ENCODE measurements around the gene ART1.

Gene ART1

DNA sequence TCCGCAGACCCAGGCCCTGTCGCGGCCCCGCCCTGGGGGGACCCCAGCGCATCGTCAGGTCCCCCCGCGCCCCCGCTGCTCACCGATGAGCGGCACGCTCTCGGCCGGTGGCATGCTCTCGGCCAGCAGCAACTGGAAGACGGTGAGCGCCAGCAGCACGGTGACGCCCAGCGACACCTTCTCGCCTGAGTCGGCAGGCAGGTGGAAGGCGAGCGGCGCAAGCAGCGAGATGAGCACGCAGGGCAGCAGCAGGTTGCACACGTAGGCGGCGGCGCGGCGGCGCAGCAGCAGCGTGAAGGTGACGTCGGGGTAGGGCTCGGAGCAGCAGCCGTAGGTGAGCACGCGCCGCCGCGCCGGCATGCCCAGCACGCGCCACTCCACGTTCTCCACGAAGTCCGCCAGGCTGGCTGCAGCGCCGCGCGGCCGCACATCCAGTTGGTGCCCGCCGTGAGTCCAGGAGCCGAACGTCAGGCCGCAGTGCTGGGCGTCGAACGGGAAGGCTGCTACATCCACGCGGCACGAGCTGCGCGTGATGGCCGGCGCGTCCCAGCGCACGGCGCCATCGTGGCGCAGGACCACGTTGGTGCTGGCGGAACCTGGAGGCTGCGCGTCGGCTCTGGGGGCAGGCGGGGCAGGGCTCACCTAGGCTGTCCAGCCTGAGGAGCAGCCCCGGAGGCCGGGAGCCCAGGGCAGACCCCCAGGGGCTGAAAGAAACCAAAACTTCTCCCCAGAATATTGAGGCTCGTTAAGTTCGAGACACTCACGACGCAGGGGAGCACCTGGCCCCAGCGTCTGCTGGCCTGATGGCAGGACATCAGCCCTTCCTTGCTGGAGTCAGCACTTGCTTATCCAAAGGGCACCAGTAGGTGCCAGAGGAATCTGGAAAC, 22.5 kb downstream of the ART1 start:
- DNase-seq = no peak

DNA sequence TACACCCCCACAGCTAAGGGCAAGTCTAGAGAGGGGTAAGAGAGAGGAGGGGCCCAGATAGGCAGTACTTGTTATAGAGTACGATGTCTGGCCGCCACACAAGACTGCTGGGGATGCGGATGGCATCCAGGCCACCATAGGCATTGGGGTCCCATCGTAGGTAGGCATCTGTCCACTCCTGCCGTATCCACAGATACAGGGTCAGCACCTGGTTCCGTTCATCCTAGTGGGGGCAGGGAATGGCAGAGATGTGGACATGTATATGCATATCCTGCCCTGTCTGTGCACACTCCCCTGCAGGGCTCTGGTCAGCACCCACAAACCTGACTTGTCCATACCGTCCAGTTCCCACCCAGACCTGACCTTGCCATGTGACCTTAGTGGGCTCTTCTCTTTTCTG, 24.2 kb downstream of the ART1 start:
- no peak for DNase-seq

- DNase-seq = no peak
Measured at GRCh38 chr11:3669742-3670183, 24.8 kb downstream of the ART1 start.

GRCh38 chr11:3671334-3672254, 26.7 kb downstream of the ART1 start, which contains the start of gene CHRNA10:
TSS of gene CHRNA10 (minus strand) at chr11:3671384. CDS start at chr11:3671312, 72 bp downstream.
- DNase-seq = no peak

DNA sequence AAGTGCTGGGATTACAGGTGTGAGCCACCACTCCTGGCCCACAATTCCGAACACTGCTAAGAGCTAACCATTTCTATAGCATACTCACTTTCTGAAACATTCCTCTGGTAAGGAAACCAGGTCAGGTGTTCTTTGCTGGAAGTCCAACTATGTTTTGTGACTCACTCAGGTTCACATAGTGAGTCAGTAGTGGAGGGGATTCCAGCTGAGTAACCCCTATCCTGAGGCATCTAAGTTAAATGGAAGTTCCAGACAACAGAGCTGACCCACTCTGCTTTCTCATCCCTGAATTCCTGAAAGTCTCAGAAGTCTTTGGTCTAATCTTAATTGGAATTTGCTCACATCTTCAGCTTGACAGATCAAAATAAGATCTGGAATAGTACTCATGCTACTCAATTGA, 29.3 kb downstream of the ART1 start:
- DNase-seq = no peak

DNA sequence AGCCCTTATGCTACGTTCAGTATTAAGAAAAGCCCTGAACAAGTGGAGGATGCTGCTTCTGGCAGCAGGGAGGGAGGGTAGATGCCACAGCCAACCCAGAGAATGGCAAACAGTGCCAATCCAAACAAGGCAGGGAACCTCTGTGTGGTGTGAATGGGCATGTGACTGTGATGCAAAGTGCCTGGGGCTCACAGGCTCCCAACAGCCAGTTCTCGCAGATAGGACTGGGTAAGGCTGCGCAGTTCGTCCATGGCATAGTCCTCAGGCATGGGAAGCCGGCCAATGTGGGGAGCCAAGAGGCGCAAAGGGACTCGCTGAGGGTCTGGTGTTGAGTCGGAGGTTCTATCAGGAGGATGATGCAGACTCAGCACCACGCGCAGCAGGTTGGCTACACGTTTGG, 31.0 kb downstream of the ART1 start:
- no peak for DNase-seq

DNA sequence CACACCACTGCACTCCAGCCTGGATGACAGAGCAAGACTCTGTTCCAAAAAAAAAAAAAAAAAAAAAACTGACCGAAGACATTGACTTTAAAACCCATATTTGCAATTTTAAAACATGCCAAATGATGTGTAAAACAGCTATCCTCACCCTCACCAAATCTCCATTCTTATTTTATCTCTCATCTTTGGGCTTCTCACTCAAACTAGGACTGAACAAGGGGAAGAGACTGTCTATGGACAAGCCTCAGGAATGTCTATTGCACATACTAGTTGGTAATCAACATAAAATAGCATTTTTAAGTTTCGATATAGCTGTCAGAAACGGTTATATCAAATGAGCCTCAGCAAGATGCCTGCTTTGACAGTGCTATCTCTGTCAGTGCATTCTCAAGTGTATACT, 34.1 kb downstream of the ART1 start:
- no peak for DNase-seq

GRCh38 chr11:3683039-3683438, 38.1 kb downstream of the ART1 start:
- DNase-seq = no peak

DNA sequence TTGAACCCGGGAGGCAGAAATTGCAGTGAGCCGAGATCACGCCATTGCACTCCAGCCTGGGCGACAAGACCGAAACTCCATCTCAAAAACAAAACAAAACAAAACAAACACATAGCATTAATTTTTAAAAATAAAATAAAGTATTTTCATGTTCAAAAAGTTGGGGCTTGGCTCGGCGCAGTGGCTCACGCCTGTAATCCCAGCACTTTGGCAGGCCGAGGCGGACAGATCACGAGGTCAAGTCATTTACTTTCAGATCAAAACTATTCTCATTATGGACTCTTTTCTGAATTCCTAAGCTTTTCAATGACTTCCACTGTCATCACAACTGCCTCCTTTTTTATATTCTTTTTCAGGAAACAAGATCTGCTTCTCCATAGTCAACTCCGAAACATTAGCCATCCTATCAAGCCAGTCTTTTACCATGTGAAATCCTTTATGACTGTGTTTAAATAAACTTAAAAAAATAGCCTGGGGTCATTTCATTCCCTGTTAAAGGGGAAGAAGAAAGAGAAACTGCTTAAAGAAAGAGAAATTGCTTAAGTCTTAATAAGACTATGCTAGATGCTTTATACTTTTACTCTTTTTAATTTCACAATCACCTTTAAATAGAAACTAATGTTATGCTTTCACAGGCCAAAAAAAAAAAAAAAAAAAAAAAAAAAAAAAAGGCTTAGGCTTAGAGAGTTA, 39.3 kb downstream of the ART1 start:
- no peak for DNase-seq

DNA sequence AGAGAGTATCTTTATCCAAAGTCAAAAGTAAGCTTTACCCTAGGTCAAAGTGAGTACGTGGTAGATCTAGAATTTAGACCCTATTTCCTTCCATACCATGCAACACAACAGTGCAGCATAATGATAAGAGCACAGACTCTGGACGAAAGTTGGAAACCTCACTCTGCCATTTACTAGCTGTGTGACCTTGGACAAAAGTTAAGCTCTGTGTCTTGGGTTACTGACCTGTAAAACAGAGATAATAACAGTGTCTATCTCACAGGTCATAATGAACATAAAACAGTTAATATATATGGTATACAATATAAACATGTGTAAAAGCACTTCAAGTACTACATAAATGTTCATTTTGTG, 39.9 kb downstream of the ART1 start:
- DNase-seq = no peak

- no peak for DNase-seq
Measured at GRCh38 chr11:3685923-3686322, 41.0 kb downstream of the ART1 start.

GRCh38 chr11:3686751-3687150, 41.8 kb downstream of the ART1 start:
- DNase-seq = no peak

GRCh38 chr11:3700410-3700809, 55.5 kb downstream of the ART1 start:
- no peak for DNase-seq

DNA sequence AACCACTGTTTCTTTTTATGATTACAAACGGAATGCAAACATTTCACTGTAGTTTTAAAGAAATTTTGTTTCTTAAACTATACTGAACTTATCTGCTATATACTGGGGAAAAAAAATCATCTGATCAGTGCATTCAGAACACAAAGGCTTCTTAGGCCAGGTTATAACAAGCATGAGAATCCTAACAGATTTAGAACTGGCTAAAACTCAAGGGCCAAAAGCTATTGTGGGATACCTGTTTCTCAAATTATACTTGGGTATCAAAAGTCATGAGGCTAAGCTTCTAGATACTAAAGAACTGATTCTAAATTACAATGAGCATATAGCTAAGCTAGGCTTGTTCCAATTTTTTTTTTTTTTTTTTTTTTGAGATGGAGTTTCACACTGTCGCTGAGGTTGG, 56.0 kb downstream of the ART1 start:
- DNase-seq = no peak

DNA sequence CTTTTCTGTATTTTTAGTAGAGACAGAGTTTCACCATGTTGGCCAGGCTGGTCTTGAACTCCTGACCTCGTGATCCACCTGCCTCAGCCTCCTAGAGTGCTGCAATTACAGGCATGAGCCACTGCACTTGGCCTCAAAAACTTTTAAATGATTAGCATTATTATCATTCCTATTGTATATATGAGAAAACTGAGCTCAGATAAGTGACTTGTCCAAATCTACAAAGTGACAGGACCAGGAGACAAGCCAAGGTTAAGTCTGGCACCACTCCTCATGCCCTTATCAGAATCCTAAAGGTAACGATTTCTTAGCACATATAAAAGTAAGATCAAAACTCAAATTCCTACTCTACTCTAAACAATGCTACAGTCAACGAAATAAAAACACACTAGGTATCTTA, 58.5 kb downstream of the ART1 start:
- DNase-seq = no peak

- no peak for DNase-seq
Measured at GRCh38 chr11:3707176-3707575, 62.2 kb downstream of the ART1 start.

DNA sequence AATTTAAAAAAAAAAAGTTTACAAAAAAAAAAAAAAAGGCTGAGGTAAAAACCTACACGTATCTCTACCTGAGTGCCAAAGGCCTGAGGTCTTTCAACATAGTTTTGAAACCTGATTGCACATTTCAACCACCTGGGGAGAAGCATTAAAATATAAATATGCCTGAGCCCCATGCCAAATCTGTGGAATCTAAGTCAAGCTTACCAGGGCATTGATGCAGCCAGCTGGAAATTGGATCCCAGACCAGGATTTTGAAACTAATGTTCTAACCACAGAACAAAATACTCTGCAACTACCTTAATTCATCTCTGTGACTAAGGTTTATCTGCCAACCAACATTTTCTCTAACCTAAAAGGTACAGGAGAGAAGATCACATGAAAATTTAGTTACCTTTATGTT, 65.0 kb downstream of the ART1 start:
- DNase-seq = no peak

- DNase-seq = no peak
Measured at GRCh38 chr11:3710485-3711259, 65.7 kb downstream of the ART1 start.

DNA sequence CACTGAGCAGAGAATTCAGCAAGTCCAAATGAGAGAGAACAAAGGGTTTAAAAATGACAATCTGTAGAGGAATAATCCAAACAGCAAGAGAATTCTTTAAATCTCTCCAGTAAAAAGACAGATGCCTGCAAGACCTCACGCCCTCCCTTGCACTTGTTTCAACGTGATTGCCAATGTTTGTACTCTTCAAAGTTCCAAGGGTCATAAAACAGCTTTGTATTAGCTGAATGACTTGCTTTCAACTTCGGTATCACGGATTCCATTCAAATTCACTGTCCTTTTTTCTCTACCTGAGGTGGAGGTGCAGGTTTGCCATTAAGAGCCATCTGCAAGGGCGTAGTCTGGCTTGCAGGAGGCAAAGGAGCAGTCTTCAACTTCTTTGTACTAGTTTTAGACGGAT, 67.3 kb downstream of the ART1 start:
- no peak for DNase-seq

All from CD4-positive, alpha-beta T cell treated with Interleukin-17A for 4 hours (primary cell).